ENCODE measurements around the gene DSG3. TPM values are rescaled to one million over a fixed set of nuclear protein-coding genes. Genes with fewer than 3 reads are reported as not detected.

The DSG3 gene
- total and polyA plus RNA-seq, 2 of the 8 experiments (the other 6 are each of a cell fraction or from before 2014, with no cell fraction given): 0.03 to 0.07 TPM

GRCh38 chr18:31505156-31505555 lies 57.6 kb downstream of the DSG3 start (continued):
- TF ChIP-seq USF2 (IDR thresholded peaks at IDR 0.05; ENCODE audit: low read length) (no peak), EP300 (IDR thresholded peaks at IDR 0.05; ENCODE audit: borderline replicate concordance in 1 of 2, low read depth in 2 of 2, low read length in 2 of 2) (no peak), RXRA (IDR thresholded peaks at IDR 0.05; ENCODE audit: insufficient read depth, low read depth, low read length) (no peak), E2F6 (IDR thresholded peaks at IDR 0.05) (no peak), KDM1A (IDR thresholded peaks at IDR 0.05; ENCODE audit: borderline replicate concordance, low read length) (no peak), RBBP5 (IDR thresholded peaks at IDR 0.05; ENCODE audit: borderline replicate concordance, low read depth, low read length) (no peak), ATF3 (IDR thresholded peaks at IDR 0.05; ENCODE audit: insufficient read depth, low read depth, low read length) (no peak), CTBP2 (IDR thresholded peaks at IDR 0.05; ENCODE audit: borderline replicate concordance, insufficient read depth, insufficient read length, low read length) (no peak), SP4 (IDR thresholded peaks at IDR 0.05; ENCODE audit: low read length) (no peak), SAP30 (IDR thresholded peaks at IDR 0.05; ENCODE audit: insufficient read depth, insufficient replicate concordance, low read length) (no peak)

Data from H1 (cell line).